RWPE2 (cell line): Measurements from ENCODE around the gene CACHD1.

Experiments used
- ATAC-seq: fragments of 200-7000 bp; cut with Tn5 transposase; 3 replicates; pipeline ENCODE4 v1.9.1; 2021; ENCODE audit warnings: low read depth
- DNase-seq: peaks from one replicate; pipeline ENCODE4 v3.0.0-alpha.2; 2020; ENCODE audit warnings: low spot score
- H3K27ac ChIP-seq: fragments of 450-650 bp; 2 replicates; pipeline ENCODE4 v1.5.1; 2017; ENCODE audit warnings: mild to moderate bottlenecking; ENCODE audit not compliant: poor library complexity, severe bottlenecking
- H3K27me3 ChIP-seq: fragments of 250-450 bp; sonication (Bioruptor Pico); 2 replicates; pipeline ENCODE4 v1.5.1; 2021; ENCODE audit warnings: mild to moderate bottlenecking, moderate library complexity; ENCODE audit not compliant: insufficient read depth, poor library complexity, severe bottlenecking
- H3K36me3 ChIP-seq: fragments of 250-450 bp; sonication (Bioruptor Pico); 2 replicates; pipeline ENCODE4 v1.5.1; 2020; ENCODE audit warnings: low read depth, mild to moderate bottlenecking, moderate library complexity
- H3K4me1 ChIP-seq: fragments of 250-450 bp; sonication (Bioruptor Pico); 2 replicates; pipeline ENCODE4 v1.5.1; 2021; ENCODE audit warnings: mild to moderate bottlenecking, moderate library complexity; ENCODE audit not compliant: insufficient read depth, poor library complexity, severe bottlenecking
- H3K4me3 ChIP-seq: fragments of 250-450 bp; sonication (Bioruptor Pico); 2 replicates; pipeline ENCODE4 v1.5.1; 2021; ENCODE audit warnings: mild to moderate bottlenecking, moderate library complexity; ENCODE audit not compliant: severe bottlenecking
- H3K9me3 ChIP-seq: fragments of 250-450 bp; sonication (Bioruptor Pico); 2 replicates; pipeline ENCODE4 v1.5.1; 2021; ENCODE audit warnings: mild to moderate bottlenecking, moderate library complexity; ENCODE audit not compliant: severe bottlenecking
- CTCF ChIP-seq: fragments of 450-650 bp; IDR thresholded peaks from one replicate; pipeline ENCODE4 v1.5.1; 2017; ENCODE audit warnings: mild to moderate bottlenecking, moderate library complexity; ENCODE audit not compliant: poor library complexity, severe bottlenecking

Gene CACHD1

GRCh38 chr1:64549464-64550239 is 79.7 kb downstream of the CACHD1 start:
- no peak for ATAC-seq
- H3K36me3 ChIP-seq, result no peaks in the 10 kb centered on the region

GRCh38 chr1:64550510-64550909 is 80.6 kb downstream of the CACHD1 start:
- DNase-seq, result no peak
- H3K36me3 ChIP-seq, result no peaks in the 10 kb centered on the region
- no peak for ATAC-seq
- TF ChIP-seq CTCF, result no peak
- H3K27me3 ChIP-seq, result no peaks in the 10 kb centered on the region
- H3K4me1 ChIP-seq, result no peaks in the 10 kb centered on the region
- H3K27ac ChIP-seq, result no peak overlapping the region
- no peaks in the 10 kb centered on the region for H3K9me3 ChIP-seq
- H3K4me3 ChIP-seq, result no peak overlapping the region

More at GRCh38 chr1:64549464-64550239, 79.7 kb downstream of the CACHD1 start:
- no peak overlapping the region for H3K27ac ChIP-seq
- H3K4me1 ChIP-seq, result no peaks in the 10 kb centered on the region
- H3K9me3 ChIP-seq, result no peaks in the 10 kb centered on the region
- no peak for DNase-seq
- H3K27me3 ChIP-seq, result no peaks in the 10 kb centered on the region
- TF ChIP-seq CTCF, result no peak
- no peak overlapping the region for H3K4me3 ChIP-seq

- ATAC-seq, result no peak
- no peak for TF ChIP-seq CTCF
- no peaks in the 10 kb centered on the region for H3K4me1 ChIP-seq
- H3K9me3 ChIP-seq, result no peaks in the 10 kb centered on the region
- H3K27ac ChIP-seq, result no peak overlapping the region
- no peaks in the 10 kb centered on the region for H3K27me3 ChIP-seq
- no peak overlapping the region for H3K4me3 ChIP-seq
- H3K36me3 ChIP-seq, result no peaks in the 10 kb centered on the region
- no peak for DNase-seq
Measured at GRCh38 chr1:64550946-64551605, 81.1 kb downstream of the CACHD1 start.

- no peak overlapping the region for H3K27ac ChIP-seq
- H3K36me3 ChIP-seq, result no peaks in the 10 kb centered on the region
- H3K27me3 ChIP-seq, result no peaks in the 10 kb centered on the region
- H3K4me3 ChIP-seq, result no peak overlapping the region
- DNase-seq (no peak), ATAC-seq (no peak)
- peak; percentile 36 for TF ChIP-seq CTCF
- no peaks in the 10 kb centered on the region for H3K4me1 ChIP-seq
- H3K9me3 ChIP-seq, result no peaks in the 10 kb centered on the region
Measured at GRCh38 chr1:64553285-64553684, 83.4 kb downstream of the CACHD1 start.

GRCh38 chr1:64555947-64556346 is 86.0 kb downstream of the CACHD1 start:
- ATAC-seq (no peak), DNase-seq (no peak)
- Histone ChIP-seq H3K36me3 (no peaks in the 10 kb centered on the region), H3K4me1 (no peaks in the 10 kb centered on the region), H3K27me3 (no peaks in the 10 kb centered on the region), H3K27ac (no peak overlapping the region), H3K9me3 (no peaks in the 10 kb centered on the region), H3K4me3 (no peak overlapping the region)
- TF ChIP-seq CTCF, result no peak
